Kidney epithelial cell (primary cell): ENCODE data around the gene PPIA. TPM values are rescaled to one million over a fixed set of nuclear protein-coding genes. Genes with fewer than 3 reads are reported as not detected.

ENCODE experiments used
- DNase-seq: peaks from one replicate; pipeline ENCODE4 v3.0.0-alpha.2; 2010; ENCODE audit warnings: low read depth
- H3K27me3 ChIP-seq: 2 replicates; pipeline ENCODE4 v1.6.0; 2011; ENCODE audit warnings: low read length; ENCODE audit not compliant: control insufficient read depth, insufficient read depth
- H3K36me3 ChIP-seq: 2 replicates; pipeline ENCODE4 v1.5.1; 2011; ENCODE audit warnings: low read length; ENCODE audit not compliant: control insufficient read depth, insufficient read depth
- H3K4me3 ChIP-seq: 2 replicates; pipeline ENCODE4 v1.5.1; 2011; ENCODE audit warnings: low read depth, mild to moderate bottlenecking, control low read depth, low read length
- CTCF ChIP-seq: IDR thresholded peaks from 2 replicates; pipeline ENCODE4 v1.5.1; 2011; ENCODE audit warnings: mild to moderate bottlenecking, moderate library complexity, low read length, control low read depth, inconsistent platforms; ENCODE audit not compliant: insufficient read depth, poor library complexity, severe bottlenecking
- total RNA-seq: library from RNA; depleted of rRNA; stranded (reverse); fragments of >200 nt; gene quantifications from 2 replicates; pipeline ENCODE4 v1.2.3, GENCODE V29; 2015

The PPIA gene
- total RNA-seq, result 2,465 and 2,696 TPM in 2 replicates

- TF ChIP-seq CTCF, result no peak
- H3K4me3 ChIP-seq, result peak within 1 kb of the TSS; percentile 72
- peaks cover 4% of the 10 kb centered on the region for H3K36me3 ChIP-seq
- DNase-seq, result peak; percentile 82
- no peaks in the 10 kb centered on the region for H3K27me3 ChIP-seq
Observed at GRCh38 chr7:44796504-44797328, at the start of gene PPIA. TSS of gene PPIA (plus strand) at chr7:44796681. CDS start at chr7:44796725, 44 bp downstream.

- peak within 1 kb of the TSS; percentile 74 for H3K4me3 ChIP-seq
- H3K36me3 ChIP-seq, result no peaks in the 10 kb centered on the region
- DNase-seq, result peak; percentile 23
- no peak for TF ChIP-seq CTCF
- no peaks in the 10 kb centered on the region for H3K27me3 ChIP-seq
Observed at GRCh38 chr7:44748045-44748947, 48.2 kb upstream of the PPIA start, which contains the start of gene ZMIZ2. TSS of gene ZMIZ2 (plus strand) at chr7:44748847. CDS start at chr7:44756250, 7,403 bp downstream.

- no peak for TF ChIP-seq CTCF
- Histone ChIP-seq H3K27me3 (no peaks in the 10 kb centered on the region), H3K4me3 (peak overlapping the region; percentile 74), H3K36me3 (no peaks in the 10 kb centered on the region)
- no peak for DNase-seq
Observed at GRCh38 chr7:44748948-44749731, 47.3 kb upstream of the PPIA start.

- peak overlapping the region; percentile 74 for H3K4me3 ChIP-seq
- H3K27me3 ChIP-seq, result no peaks in the 10 kb centered on the region
- DNase-seq, result no peak
- no peak for TF ChIP-seq CTCF
- no peaks in the 10 kb centered on the region for H3K36me3 ChIP-seq
Observed at GRCh38 chr7:44749992-44750391, 46.5 kb upstream of the PPIA start.

- no peak for TF ChIP-seq CTCF
- DNase-seq, result no peak
- Histone ChIP-seq H3K27me3 (no peaks in the 10 kb centered on the region), H3K4me3 (no peak overlapping the region), H3K36me3 (no peaks in the 10 kb centered on the region)
Observed at GRCh38 chr7:44750424-44750823, 46.1 kb upstream of the PPIA start.
